Gastrocnemius medialis (tissue), 4 donors: ENCODE data around the gene SLC7A11. TPM values are rescaled to one million over a fixed set of nuclear protein-coding genes. Genes with fewer than 3 reads are reported as not detected.

Experiments
- ATAC-seq, 2 donors: fragments of 150-250 bp; one replicate each; pipeline ENCODE4 v1.9.1; 2016
- DNase-seq, 2 donors: peaks; one replicate each; pipeline ENCODE4 v3.0.0-alpha.2; 2019
- H3K27ac ChIP-seq, 4 donors: fragments of 200-600 bp; sonication (generic); 1 replicate in 1 of 4; 2 replicates in 3 of 4; pipeline ENCODE4 v1.5.1; 2016 to 2018; ENCODE audit warnings: mild to moderate bottlenecking in 2 of 4, moderate library complexity in 1 of 4
- H3K27me3 ChIP-seq, 3 donors: fragments of 200-600 bp; sonication (generic) in 2 of 3; 1 replicate in 1 of 3; 2 replicates in 2 of 3; pipeline versions ENCODE4 v1.5.1 to v1.6.0; 2016 to 2019; ENCODE audit warnings: mild to moderate bottlenecking in 1 of 3, moderate library complexity in 1 of 3
- H3K36me3 ChIP-seq, 2 donors: fragments of 200-600 bp; sonication (generic) in 1 of 2; one replicate each; pipeline ENCODE4 v1.5.1; 2017 to 2018
- H3K4me1 ChIP-seq, 2 donors: fragments of 200-600 bp; sonication (generic) in 1 of 2; one replicate each; pipeline ENCODE4 v1.5.1; 2016 to 2017; ENCODE audit warnings: mild to moderate bottlenecking in 2 of 2
- H3K4me3 ChIP-seq, 4 donors: fragments of 200-600 bp; sonication (generic) in 3 of 4; 1 replicate in 1 of 4; 2 replicates in 3 of 4; pipeline ENCODE4 v1.5.1; 2016 to 2019; ENCODE audit warnings: mild to moderate bottlenecking in 2 of 4
- H3K9me3 ChIP-seq, 3 donors: fragments of 200-600 bp; sonication (generic) in 2 of 3; 1 replicate in 1 of 3; 2 replicates in 2 of 3; pipeline ENCODE4 v1.5.1; 2016 to 2019
- CTCF ChIP-seq, 5 experiments: fragments of 450-650 bp in 3 of 5; fragments of 200-600 bp in 2 of 5; sonication (generic) in 2 of 5; IDR thresholded peaks in 4 of 5; conservative IDR thresholded peaks in 1 of 5; 1 replicate in 4 of 5; 2 replicates in 1 of 5; pipeline ENCODE4 v1.5.1; 2016 to 2019; ENCODE audit warnings: antibody characterized with exemption in 5 of 5, mild to moderate bottlenecking in 3 of 5, moderate library complexity in 3 of 5
- POLR2A ChIP-seq, 2 donors: fragments of 450-650 bp; IDR thresholded peaks; one replicate each; pipeline ENCODE4 v1.6.1; 2017; ENCODE audit warnings: antibody characterized with exemption in 2 of 2, mild to moderate bottlenecking in 2 of 2, moderate library complexity in 2 of 2
- in situ Hi-C, 4 donors: fragments of 200-750 bp; cut with MboI; loops; one replicate each; pipeline versions ENCODE4 v1.15.0 to v1.8.0; 2017; ENCODE audit warnings: low sequenced_read_pairs in 4 of 4
- intact Hi-C: fragments of 100-400 bp; cut with DNase I; formaldehyde crosslinking; loops from one replicate; pipeline ENCODE4 v1.15.1; 2023; ENCODE audit warnings: low total_unique reads
- total RNA-seq, 4 donors: library from RNA; depleted of rRNA; stranded (reverse); fragments of >200 nt; gene quantifications; one replicate each; pipeline versions ENCODE4 v1.1.0 to v1.2.3, GENCODE V29; 2016

SLC7A11 gene
- total RNA-seq, 4 donors from 2014 or later = 0.10 to 0.11 TPM; not detected in 2

- Histone ChIP-seq H3K36me3 (no peaks in the 10 kb centered on the region), H3K4me3 (no peak overlapping the region), H3K27ac (no peak overlapping the region), H3K9me3 (no peaks in the 10 kb centered on the region), H3K27me3 (no peaks in the 10 kb centered on the region), H3K4me1 (no peaks in the 10 kb centered on the region)
- in situ Hi-C loops (loop anchor here in 2 of 4 donors (25.0 kb wide), 3 partner anchors 157 to 493 kb away; no protein-coding TSS in a partner anchor), intact Hi-C loops (no loop called here)
- TF ChIP-seq CTCF (IDR thresholded peaks at IDR 0.05 in 4 of 5, conservative IDR thresholded peaks at IDR 0.05 in 1 of 5) = no peak
- ATAC-seq (no peak), DNase-seq (no peak)
Observed at GRCh38 chr4:138193963-138194362, 48.2 kb downstream of the SLC7A11 start.

- Histone ChIP-seq H3K4me1 (no peaks in the 10 kb centered on the region), H3K9me3 (no peaks in the 10 kb centered on the region), H3K27me3 (no peaks in the 10 kb centered on the region), H3K27ac (no peak overlapping the region), H3K36me3 (no peaks in the 10 kb centered on the region), H3K4me3 (no peak overlapping the region)
- in situ Hi-C loops (loop anchor here in 2 of 4 donors (25.0 kb wide), 3 partner anchors 155 to 495 kb away; no protein-coding TSS in a partner anchor), intact Hi-C loops (no loop called here)
- TF ChIP-seq CTCF (IDR thresholded peaks at IDR 0.05 in 4 of 5, conservative IDR thresholded peaks at IDR 0.05 in 1 of 5) (no peak), POLR2A (IDR thresholded peaks at IDR 0.05) (no peak)
- DNase-seq (no peak), ATAC-seq (no peak)
Observed at GRCh38 chr4:138192113-138192512, 50.0 kb downstream of the SLC7A11 start.

- ATAC-seq = no peak
- Histone ChIP-seq H3K4me3 (no peak overlapping the region), H3K36me3 (no peaks in the 10 kb centered on the region), H3K27ac (no peak overlapping the region), H3K4me1 (no peaks in the 10 kb centered on the region), H3K9me3 (no peaks in the 10 kb centered on the region), H3K27me3 (no peaks in the 10 kb centered on the region)
- no peak for DNase-seq
- in situ Hi-C loops = loop anchor here in 2 of 4 donors (25.0 kb wide), 3 partner anchors 153 to 497 kb away; no protein-coding TSS in a partner anchor
- intact Hi-C loops = no loop called here
- TF ChIP-seq POLR2A (IDR thresholded peaks at IDR 0.05) (no peak), CTCF (IDR thresholded peaks at IDR 0.05 in 4 of 5, conservative IDR thresholded peaks at IDR 0.05 in 1 of 5) (no peak)
Observed at GRCh38 chr4:138190452-138190858, 51.7 kb downstream of the SLC7A11 start.

- no peak overlapping the region for H3K27ac ChIP-seq
- TF ChIP-seq POLR2A (IDR thresholded peaks at IDR 0.05) (no peak), CTCF (IDR thresholded peaks at IDR 0.05 in 4 of 5, conservative IDR thresholded peaks at IDR 0.05 in 1 of 5) (no peak)
- ATAC-seq = no peak
- in situ Hi-C loops = loop anchor here in 3 of 4 donors (10.0 to 25.0 kb wide), 4 partner anchors 152 to 1064 kb away; no protein-coding TSS in a partner anchor
- no peaks in the 10 kb centered on the region for H3K9me3 ChIP-seq
- H3K27me3 ChIP-seq = no peaks in the 10 kb centered on the region
- no peak for DNase-seq
- H3K36me3 ChIP-seq = no peaks in the 10 kb centered on the region
- H3K4me1 ChIP-seq = no peaks in the 10 kb centered on the region
- intact Hi-C loops = no loop called here
- H3K4me3 ChIP-seq = no peak overlapping the region
Observed at GRCh38 chr4:138189206-138189605, 52.9 kb downstream of the SLC7A11 start.
